ENCODE data around the gene MYO18A.

Gene MYO18A

DNA sequence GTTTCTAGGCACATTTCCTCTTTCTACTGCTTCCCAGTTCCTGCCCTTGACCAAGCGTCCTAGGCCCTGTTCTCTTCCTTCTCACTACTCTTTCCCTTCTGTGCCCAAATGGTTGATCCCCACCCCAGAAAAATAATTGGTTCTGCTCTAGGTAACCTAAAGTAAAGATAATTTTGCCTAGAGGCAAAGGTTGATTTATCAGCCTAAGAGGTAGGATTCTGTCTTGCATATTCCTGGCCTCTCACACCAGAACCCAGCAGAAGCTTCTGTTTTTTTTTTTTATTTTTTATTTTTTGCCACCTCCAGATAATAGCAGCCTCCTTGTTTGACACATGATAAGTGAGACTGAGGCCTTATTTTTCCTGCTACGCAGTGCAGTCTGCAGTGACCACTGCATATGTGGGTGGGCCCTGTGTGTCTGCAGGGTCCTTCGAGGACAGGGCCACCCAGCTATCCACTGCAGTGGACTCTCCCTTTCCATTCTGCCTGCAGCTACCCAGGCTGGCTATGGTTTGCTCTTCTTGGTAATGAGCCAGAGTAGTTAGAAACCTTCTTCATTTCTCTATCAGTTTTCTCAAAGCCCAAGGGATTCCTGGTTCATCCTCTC is 136.6 kb downstream of the MYO18A start:
- no peak for DNase-seq

DNA sequence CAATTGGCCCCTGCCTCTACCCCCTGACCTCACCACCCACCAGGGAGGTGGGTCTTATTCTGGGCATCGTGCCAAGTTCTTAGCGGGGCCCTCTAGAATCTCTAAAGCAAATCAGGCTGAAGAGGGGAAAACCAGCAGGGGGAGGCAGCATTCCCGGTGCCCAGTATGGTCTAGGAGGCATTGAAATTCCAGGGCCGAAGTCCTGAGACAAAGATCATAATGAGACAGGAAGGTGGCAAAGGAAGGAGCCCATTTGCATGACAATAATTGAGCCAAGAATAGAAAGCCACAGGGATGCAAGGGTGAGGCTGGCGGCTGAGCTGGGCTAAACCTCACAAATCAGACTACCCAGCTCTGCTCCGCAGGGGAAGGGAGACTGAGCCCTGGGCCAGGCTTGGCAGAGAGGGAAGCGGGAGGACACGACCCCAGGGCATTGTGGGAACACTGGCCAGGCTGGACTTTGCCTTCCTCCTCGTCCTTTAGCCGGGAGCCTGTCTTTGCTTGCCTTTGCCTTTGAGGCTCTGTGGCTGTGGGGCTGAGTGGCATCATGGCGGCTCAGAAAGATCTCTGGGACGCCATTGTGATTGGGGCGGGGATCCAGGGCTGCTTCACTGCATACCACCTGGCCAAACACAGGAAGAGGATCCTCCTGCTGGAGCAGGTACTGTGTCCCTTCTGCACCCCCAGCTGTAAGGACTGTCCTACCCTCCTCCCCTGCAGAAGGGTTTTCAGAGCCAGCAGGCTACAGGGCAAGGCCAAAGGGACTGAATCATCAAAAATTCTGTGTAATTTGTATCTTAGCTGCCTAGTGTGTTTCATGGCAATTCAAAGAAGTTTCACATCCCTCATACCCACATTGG is 137.3 kb downstream of the MYO18A start, which contains the start of gene PIPOX:
TSS of gene PIPOX (plus strand) at position 463 of the 860 bp plus-strand sequence. CDS start at position 548, 85 bp downstream.
- DNase-seq, result peak; percentile 89

GRCh38 chr17:29042026-29042678 is 138.0 kb downstream of the MYO18A start:
- DNase-seq, result no peak

DNA sequence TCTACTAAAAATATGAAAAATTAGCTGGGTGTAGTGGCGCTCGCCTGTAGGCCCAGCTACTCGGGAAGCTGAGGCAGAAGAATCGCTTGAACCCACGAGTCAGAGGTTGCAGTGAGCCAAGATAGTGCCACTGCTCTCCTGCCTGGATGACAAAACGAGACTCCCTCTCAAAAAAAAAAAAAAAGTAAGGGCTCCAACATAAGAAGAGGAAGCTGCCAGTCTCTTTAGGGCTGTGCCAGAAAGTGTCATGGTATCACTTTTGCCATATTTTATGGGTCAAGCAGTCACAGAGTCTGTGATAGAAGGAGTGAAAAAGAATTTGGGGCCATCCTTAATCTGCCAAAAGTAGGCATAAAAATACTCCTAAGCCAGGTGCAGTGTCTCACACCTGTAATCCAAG is 138.6 kb downstream of the MYO18A start:
- DNase-seq, result no peak

DNA sequence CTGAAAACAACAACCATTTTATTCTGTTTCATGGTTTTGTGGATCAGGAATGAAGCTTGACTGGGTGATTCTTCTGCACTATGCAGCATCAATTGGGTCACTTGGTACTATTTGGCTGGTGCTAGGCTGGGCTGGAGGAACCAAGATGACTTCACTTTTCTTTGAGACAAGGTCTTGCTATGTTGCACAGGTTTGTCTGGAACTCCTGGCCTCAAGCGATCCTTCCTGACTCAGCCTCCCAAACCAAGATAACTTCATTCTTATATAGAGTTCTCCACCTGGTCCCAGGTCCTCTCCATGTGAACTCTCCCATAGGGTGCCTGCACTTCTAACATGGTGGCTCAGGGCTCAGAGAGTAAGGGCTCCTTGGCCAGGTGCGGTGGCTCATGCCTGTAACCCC is 139.1 kb downstream of the MYO18A start:
- no peak for DNase-seq

DNA sequence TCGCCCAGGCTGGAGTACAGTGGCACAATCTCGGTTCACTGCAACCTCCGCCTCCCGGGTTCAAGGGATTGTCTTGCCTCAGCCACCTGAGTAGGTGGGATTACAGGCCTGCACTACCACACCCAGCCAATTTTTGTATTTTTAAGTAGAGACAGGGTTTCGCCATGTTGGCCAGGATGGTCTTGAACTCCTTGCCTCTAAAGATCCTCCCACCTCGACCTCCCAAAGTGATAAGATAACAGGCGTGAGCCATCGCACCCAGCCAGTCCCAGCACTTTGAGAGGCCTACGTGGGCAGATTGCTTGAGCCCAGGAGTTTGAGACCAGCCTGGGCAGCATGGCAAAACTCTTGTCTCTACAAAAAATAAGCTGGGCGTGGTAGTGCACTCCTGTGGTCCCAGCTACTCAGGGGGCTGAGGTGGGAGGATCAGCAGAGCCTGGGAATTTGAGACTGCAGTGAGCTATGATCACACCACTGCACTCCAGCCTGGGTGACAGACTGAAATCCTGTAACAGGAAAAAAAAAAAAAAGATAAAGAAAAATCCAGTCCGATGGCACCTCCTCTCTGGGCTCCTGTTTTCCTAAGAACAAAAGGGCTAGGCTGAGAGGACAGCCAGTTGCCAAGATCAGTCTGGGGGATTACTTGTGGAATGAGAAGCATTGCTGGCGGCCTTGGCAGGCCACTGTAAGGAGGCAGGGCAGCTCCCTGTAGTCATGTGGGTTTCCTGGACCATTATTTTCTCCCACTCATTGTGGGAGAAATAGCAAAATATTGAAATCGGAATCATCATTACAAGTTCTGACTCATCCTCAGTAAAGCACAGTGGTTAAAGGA is 140.2 kb downstream of the MYO18A start:
- no peak for DNase-seq

DNA sequence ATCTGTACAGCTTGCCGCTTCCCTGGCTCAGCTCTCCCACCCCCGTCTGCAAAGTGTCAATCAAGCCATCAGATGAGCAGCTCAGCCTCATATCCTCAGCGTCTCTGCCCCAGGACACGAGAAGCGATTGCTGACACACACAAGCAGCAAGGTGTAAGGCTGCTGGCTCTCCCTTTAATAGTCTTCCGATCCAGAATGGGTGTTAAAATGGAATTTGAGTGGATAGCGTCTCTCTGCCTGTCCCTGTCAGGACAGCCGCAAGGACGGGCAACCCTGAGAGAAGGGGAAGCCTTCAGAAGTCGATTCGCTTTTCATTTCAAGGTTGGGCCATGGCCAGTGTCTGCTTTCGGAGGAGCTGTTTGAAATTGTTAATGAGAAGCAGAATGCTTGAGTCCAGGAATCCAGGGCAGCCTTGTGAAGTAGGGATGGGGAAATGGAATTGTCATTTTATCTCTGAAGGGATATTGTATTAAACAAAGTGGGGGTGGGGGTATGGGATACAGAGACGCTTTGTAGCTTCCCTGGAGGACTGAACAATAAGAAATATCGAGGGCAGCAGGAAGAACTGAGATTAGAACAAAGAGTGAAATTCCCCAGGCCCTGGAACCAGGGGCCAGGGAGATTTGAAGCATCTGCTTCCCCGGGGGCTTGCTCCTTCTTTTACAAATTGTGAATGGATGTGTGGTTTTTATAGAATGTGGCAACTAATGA is 142.0 kb downstream of the MYO18A start:
- no peak for DNase-seq

DNA sequence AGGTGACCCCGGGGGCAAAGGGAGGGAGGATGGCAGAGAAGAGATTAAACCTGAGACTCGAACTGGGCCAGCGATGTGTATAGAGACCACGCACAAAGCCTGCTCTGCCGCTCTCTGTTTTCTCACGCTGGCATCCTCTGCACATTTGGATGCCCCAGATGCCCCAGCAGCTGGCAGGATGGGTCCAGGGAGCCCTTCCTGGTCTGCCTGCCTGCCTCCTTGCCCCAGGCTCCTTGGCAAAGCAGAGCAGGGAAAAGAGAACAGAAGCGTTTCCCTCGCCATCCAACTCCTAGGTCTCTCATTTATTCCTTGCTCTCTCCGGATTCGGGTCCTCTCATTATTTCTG is 142.5 kb downstream of the MYO18A start:
- DNase-seq, result no peak

GRCh38 chr17:29036584-29036983 is 143.6 kb downstream of the MYO18A start:
- no peak for DNase-seq

DNA sequence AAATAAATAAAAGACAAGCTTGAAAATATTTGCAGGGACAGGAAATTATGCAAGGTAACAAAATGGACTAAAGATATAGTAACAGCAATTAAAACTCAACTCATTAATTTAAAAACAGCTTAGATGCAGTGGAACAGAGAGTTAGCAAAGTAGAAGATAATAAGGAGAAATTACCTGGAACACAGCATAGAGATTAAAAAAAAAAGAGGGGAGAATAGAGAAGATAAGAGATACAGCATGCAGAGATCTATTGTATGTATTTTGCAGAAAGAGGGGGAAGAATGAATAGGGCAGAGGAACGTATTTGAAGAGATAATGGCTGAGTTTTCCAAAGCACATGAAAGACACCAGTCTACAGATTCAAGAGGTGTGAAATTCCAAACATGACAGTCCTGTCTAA is 145.7 kb downstream of the MYO18A start:
- no peak for DNase-seq

- no peak for DNase-seq
These were observed 147.4 kb downstream of the MYO18A start for GRCh38 chr17:29032857-29033197.

GRCh38 chr17:29032013-29032856 is 148.0 kb downstream of the MYO18A start:
- no peak for DNase-seq

DNA sequence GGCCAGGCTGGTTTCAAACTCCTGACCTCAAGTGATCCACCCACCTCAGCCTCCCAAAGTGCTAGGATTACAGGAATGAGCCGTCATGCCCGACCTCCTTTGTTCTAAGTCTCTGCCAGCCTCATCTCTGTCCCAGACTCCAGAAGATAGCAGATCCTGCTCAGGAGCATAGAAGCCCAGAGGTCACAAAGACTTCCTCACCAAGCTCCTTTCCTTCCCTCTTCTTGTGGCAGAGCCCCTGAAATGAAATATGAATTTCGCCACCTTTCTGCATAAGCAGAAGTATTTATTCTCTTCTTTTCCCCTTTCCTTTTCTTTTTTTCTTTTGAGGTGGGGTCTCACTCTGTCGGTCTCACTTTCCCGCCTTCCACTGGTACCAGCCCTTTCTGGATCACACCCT is 148.7 kb downstream of the MYO18A start:
- DNase-seq, result no peak

DNA sequence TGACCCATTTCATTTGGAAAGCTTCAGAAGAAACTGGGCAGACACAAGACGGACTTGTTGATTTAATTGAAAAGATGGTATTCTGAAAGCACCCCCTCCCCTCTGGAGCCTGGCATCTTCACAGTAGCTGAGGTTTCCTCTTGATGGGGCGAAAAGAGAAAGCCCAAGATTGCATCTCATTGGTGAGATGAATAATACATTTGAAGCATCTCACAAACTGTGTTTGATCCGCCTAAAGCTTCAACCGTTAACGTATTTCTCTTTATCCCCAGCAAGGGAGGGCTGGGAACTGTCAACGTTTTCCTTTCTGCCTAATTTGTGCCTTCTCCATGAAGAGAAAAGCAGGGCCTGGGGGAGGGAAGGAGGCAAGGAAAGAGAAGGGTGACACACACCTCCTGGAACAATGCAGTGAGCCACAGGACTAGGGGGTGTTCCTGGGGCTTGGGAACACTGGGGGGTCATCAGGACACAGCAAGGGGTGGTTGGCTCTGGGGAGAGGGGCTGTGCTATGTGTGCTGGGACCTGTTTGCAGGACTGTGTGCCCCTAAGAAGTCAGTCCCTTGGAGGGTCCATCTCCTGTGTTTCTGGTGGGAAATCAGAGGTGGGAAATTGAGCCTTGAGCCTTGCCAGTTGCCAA is 155.8 kb downstream of the MYO18A start:
- no peak for DNase-seq

DNA sequence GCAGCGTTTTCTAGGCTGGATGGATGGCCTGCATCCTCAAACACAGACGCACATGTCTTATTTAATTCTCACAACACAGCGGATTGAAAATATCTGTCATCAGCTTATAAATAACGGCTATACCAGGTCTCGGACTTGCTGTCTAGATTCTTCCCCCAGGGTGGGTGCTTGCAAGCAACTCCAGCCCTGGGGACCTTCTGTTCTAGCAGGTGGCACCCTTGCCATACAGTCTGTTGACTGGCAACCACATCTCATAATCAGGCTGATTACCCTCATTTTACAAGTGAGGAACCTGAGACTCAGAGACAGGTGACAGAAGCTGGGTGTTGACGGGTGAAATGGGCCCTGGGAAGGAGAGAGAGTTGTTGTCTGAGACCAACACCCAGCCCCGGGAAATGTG is 158.1 kb downstream of the MYO18A start:
- no peak for DNase-seq

- no peak for DNase-seq
These were observed 159.0 kb downstream of the MYO18A start for GRCh38 chr17:29021226-29021625.

Data from NCI-H510A treated with DMSO at 0.1 percent for 48 hours (cell line).